Erythroblast (primary cell): Measurements from ENCODE around the gene CD74.
"Not testable (repeated sequence)": the region's sequence is repeated elsewhere in the genome, so short reads cannot be mapped to it uniquely, and the experiment has no call there.

Experiments
- GATA1 ChIP-seq: IDR thresholded peaks from 2 replicates; pipeline ENCODE4 v1.6.1; 2011; ENCODE audit warnings: low read depth, mild to moderate bottlenecking, control low read depth, low read length, moderate library complexity
- POLR2A ChIP-seq: IDR thresholded peaks from 2 replicates; pipeline ENCODE4 v1.6.1; 2011; ENCODE audit warnings: mild to moderate bottlenecking, low read length

GRCh38 chr5:150454027-150454426, 41.3 kb upstream of the CD74 start:
- TF ChIP-seq POLR2A, GATA1: not testable (repeated sequence)
